ENCODE measurements around the gene PLP2.

Gene PLP2

GRCh38 chrX:49209434-49210251 is 37.9 kb downstream of the PLP2 start:
- DNase-seq (ENCODE audit: low read depth, low spot score): no peak

- DNase-seq (ENCODE audit: low read depth, low spot score): no peak
These were observed 38.7 kb downstream of the PLP2 start for GRCh38 chrX:49210406-49210805.

GRCh38 chrX:49211074-49211473 is 39.4 kb downstream of the PLP2 start:
- DNase-seq (ENCODE audit: low read depth, low spot score): no peak

DNA sequence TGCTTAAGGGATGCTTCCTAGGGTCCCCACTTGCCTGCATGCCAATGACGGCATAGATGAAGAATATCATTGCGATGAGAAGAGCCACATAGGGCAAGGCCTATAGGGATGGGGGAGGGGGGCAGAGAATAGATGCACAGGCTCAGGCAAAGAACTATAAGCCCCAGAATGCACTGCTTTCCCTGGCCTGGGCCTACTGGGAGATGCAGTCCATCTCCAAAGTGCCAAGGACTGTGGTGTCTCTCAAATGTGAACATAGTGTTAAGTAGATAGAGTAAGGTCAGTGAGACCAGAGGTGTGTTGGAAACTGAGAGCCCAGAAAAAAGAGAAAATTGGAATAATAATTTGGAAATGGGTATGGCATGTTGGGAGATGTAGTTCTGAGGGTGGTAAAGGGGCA is 40.5 kb downstream of the PLP2 start:
- no peak for DNase-seq (ENCODE audit: low read depth, low spot score)

DNA sequence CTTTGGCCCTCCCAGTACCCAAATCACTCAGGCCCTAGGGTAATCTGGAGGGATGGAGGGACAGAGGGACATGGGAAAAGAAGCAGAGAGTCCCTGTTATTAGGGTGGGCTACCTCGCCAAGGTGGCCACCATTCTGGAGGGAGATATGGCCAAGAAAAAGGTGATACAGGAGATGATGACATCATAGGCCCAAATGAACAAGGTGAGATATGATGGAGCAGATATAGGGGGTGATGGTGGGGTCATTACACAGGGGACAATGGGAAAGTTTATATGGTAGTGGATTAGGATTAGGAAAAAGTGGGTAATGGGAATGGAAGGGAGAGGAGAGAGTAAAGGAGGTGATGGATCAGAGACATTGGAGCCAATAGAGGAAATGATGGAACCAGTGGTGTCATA is 41.2 kb downstream of the PLP2 start:
- no peak for DNase-seq (ENCODE audit: low read depth, low spot score)

DNA sequence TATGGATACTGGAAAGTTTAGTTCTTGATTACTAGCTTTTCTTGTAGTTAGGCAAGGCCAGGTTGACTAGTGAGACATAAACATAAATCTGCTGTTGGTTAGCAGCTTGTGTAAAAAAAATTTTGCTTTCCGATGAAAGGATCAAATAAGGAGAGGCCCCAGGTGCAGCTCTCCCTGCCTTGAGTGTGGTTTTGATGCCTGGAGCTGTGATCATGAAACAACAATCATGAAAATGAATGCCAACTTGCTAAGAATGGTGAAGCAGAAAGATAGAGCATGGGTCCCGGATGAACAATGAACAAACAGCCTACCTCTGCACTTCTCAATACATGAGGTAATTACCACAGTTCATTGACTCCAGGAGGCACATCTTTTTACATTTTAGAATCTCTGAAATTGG is 42.7 kb downstream of the PLP2 start:
- DNase-seq (ENCODE audit: low read depth, low spot score): no peak

GRCh38 chrX:49214996-49215526 is 43.4 kb downstream of the PLP2 start:
- DNase-seq (ENCODE audit: low read depth, low spot score): no peak

DNA sequence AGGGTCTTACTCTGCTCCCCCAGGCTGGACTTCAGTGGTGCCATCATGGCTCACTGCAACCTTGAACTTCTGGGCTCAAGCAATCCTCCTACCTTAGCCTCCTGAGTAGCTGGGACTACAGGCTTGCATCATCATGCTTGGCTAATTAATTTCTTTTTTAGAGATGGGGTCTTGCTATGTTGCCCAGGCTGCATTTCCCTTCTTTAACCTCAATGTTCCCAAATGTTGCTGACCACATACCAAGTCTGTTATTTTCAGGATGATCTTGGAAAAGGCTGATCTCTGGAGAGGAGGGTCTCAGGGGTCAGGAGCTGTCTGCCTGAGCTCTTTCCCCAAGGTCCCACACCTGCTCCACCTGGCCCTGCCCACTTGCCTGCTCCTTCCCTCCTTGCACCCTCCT is 48.4 kb downstream of the PLP2 start:
- no peak for DNase-seq (ENCODE audit: low read depth, low spot score)

- DNase-seq (ENCODE audit: low read depth, low spot score): no peak
These were observed 50.2 kb downstream of the PLP2 start for GRCh38 chrX:49221868-49222267.

All from activated CD4-positive, CD25-positive, alpha-beta regulatory T cell treated with anti-CD3 and anti-CD28 coated beads, Interleukin-2, amount 50 U/mL, for 16 hours (primary cell).